Epithelial cell of proximal tubule (primary cell): ENCODE measurements around the gene CREB3. TPM values are rescaled to one million over a fixed set of nuclear protein-coding genes. Genes with fewer than 3 reads are reported as not detected.

Experiments
- DNase-seq: peaks from one replicate; pipeline ENCODE4 v3.0.0-alpha.2; 2011; ENCODE audit warnings: low read depth
- H3K4me3 ChIP-seq: 2 replicates; pipeline ENCODE4 v1.5.1; 2011; ENCODE audit warnings: low read depth, mild to moderate bottlenecking, low read length
- CTCF ChIP-seq: conservative IDR thresholded peaks from 2 replicates; pipeline ENCODE4 v1.5.1; 2012; ENCODE audit warnings: low read depth, mild to moderate bottlenecking, low read length
- total RNA-seq: library from RNA; depleted of rRNA; stranded (reverse); fragments of >200 nt; gene quantifications from 2 replicates; pipeline ENCODE4 v1.2.3, GENCODE V29; 2015

CREB3 gene
- total RNA-seq, 1 donor from 2014 or later, result 66.4 TPM

- no peak for DNase-seq
- no peak overlapping the region for H3K4me3 ChIP-seq
- TF ChIP-seq CTCF, result no peak
These were observed 44.4 kb upstream of the CREB3 start for GRCh38 chr9:35687972-35688557.

- H3K4me3 ChIP-seq, result peak overlapping the region; percentile 78
- no peak for TF ChIP-seq CTCF
- peak; percentile 48 for DNase-seq
These were observed 43.6 kb upstream of the CREB3 start for GRCh38 chr9:35688558-35689541.

GRCh38 chr9:35689542-35690293 is 42.7 kb upstream of the CREB3 start, which contains the start of gene TPM2:
Gene TPM2 (minus strand): TSS chr9:35689925. CDS start chr9:35689817, 108 bp downstream.
- no peak for DNase-seq
- TF ChIP-seq CTCF, result no peak
- peak within 1 kb of the TSS; percentile 78 for H3K4me3 ChIP-seq

- no peak for DNase-seq
- H3K4me3 ChIP-seq, result peak overlapping the region; percentile 78
- no peak for TF ChIP-seq CTCF
These were observed 42.2 kb upstream of the CREB3 start for GRCh38 chr9:35690294-35690613.

GRCh38 chr9:35690614-35691333 is 41.7 kb upstream of the CREB3 start:
- DNase-seq, result no peak
- no peak for TF ChIP-seq CTCF
- H3K4me3 ChIP-seq, result peak overlapping the region; percentile 78

GRCh38 chr9:35691334-35691650 is 41.2 kb upstream of the CREB3 start:
- TF ChIP-seq CTCF, result no peak
- H3K4me3 ChIP-seq, result peak overlapping the region; percentile 78
- DNase-seq, result no peak
